Peyer's patch (tissue), 4 donors: Measurements from ENCODE around the gene ATG4B. TPM values are rescaled to one million over a fixed set of nuclear protein-coding genes. Genes with fewer than 3 reads are reported as not detected.

Source experiments
- DNase-seq, 3 donors: peaks; one replicate each; pipeline ENCODE4 v3.0.0-alpha.2; 2017 to 2019
- H3K27ac ChIP-seq, 4 donors: fragments of 200-600 bp; sonication (generic); one replicate each; pipeline ENCODE4 v1.5.1; 2016 to 2019
- H3K27me3 ChIP-seq, 2 donors: fragments of 200-600 bp; sonication (generic); one replicate each; pipeline ENCODE4 v1.5.1; 2019
- H3K36me3 ChIP-seq, 3 donors: fragments of 200-600 bp; sonication (generic); one replicate each; pipeline ENCODE4 v1.5.1; 2016 to 2019
- H3K4me1 ChIP-seq, 4 donors: fragments of 200-600 bp; sonication (generic); one replicate each; pipeline ENCODE4 v1.5.1; 2016 to 2019
- H3K4me3 ChIP-seq, 4 donors: fragments of 200-600 bp; sonication (generic); 1 replicate in 3 of 4; 2 replicates in 1 of 4; pipeline ENCODE4 v1.5.1; 2016 to 2019; ENCODE audit warnings: mild to moderate bottlenecking in 1 of 4
- H3K9me3 ChIP-seq, 4 donors: fragments of 200-600 bp; sonication (generic); one replicate each; pipeline ENCODE4 v1.5.1; 2016 to 2019; ENCODE audit warnings: mild to moderate bottlenecking in 1 of 4
- CTCF ChIP-seq, 6 experiments: fragments of 450-650 bp in 4 of 6; fragments of 200-600 bp in 2 of 6; sonication (generic) in 1 of 6; IDR thresholded peaks; one replicate each; pipeline ENCODE4 v1.5.1; 2017 to 2019; ENCODE audit warnings: antibody characterized with exemption in 6 of 6, mild to moderate bottlenecking in 3 of 6, moderate library complexity in 1 of 6
- POLR2A ChIP-seq, 2 donors: fragments of 450-650 bp; IDR thresholded peaks; one replicate each; pipeline ENCODE4 v1.5.1; 2017; ENCODE audit warnings: antibody characterized with exemption in 2 of 2, mild to moderate bottlenecking in 2 of 2, moderate library complexity in 2 of 2
- total RNA-seq, 4 donors: library from RNA; depleted of rRNA; stranded (reverse); fragments of >200 nt; gene quantifications; one replicate each; pipeline ENCODE4 v1.1.0, GENCODE V29; 2016

The ATG4B gene
- total RNA-seq, 4 donors from 2014 or later, result 133 to 272 (median 259) TPM

GRCh38 chr2:241603686-241604085 is 33.8 kb upstream of the ATG4B start:
- DNase-seq, result no peak
- TF ChIP-seq CTCF (IDR thresholded peaks at IDR 0.05), result no peak
- no peak for TF ChIP-seq POLR2A (IDR thresholded peaks at IDR 0.05)
- Histone ChIP-seq H3K9me3 (no peaks in the 10 kb centered on the region), H3K36me3 (peaks cover 0 to 85% (median 0%) of the 10 kb centered on the region in 3 donors), H3K4me3 (no peak overlapping the region), H3K27ac (no peak overlapping the region), H3K4me1 (no peaks in the 10 kb centered on the region), H3K27me3 (no peaks in the 10 kb centered on the region)

GRCh38 chr2:241606186-241606585 is 31.3 kb upstream of the ATG4B start:
- Histone ChIP-seq H3K4me1 (peaks cover 0 to 23% (median 8%) of the 10 kb centered on the region in 4 donors), H3K36me3 (peaks cover 0 to 60% (median 0%) of the 10 kb centered on the region in 3 donors), H3K9me3 (no peaks in the 10 kb centered on the region), H3K27ac (no peak overlapping the region), H3K27me3 (no peaks in the 10 kb centered on the region), H3K4me3 (no peak overlapping the region)
- DNase-seq, result no peak
- no peak for TF ChIP-seq POLR2A (IDR thresholded peaks at IDR 0.05)
- TF ChIP-seq CTCF (IDR thresholded peaks at IDR 0.05), result no peak

- Histone ChIP-seq H3K9me3 (no peaks in the 10 kb centered on the region), H3K4me1 (peaks cover 0 to 26% (median 8%) of the 10 kb centered on the region in 4 donors), H3K4me3 (no peak overlapping the region), H3K27me3 (no peaks in the 10 kb centered on the region), H3K27ac (no peak overlapping the region), H3K36me3 (peaks cover 0 to 49% (median 0%) of the 10 kb centered on the region in 3 donors)
- no peak for DNase-seq
- TF ChIP-seq POLR2A (IDR thresholded peaks at IDR 0.05) (no peak), CTCF (IDR thresholded peaks at IDR 0.05) (no peak)
Measured at GRCh38 chr2:241607162-241607885, 30.2 kb upstream of the ATG4B start.

- no peaks in the 10 kb centered on the region for H3K27me3 ChIP-seq
- no peak for DNase-seq
- peaks cover 0 to 33% (median 0%) of the 10 kb centered on the region in 3 donors for H3K36me3 ChIP-seq
- H3K27ac ChIP-seq, result no peak overlapping the region
- H3K4me1 ChIP-seq, result peaks cover 0 to 30% (median 8%) of the 10 kb centered on the region in 4 donors
- H3K9me3 ChIP-seq, result no peaks in the 10 kb centered on the region
- TF ChIP-seq CTCF (IDR thresholded peaks at IDR 0.05) (no peak), POLR2A (IDR thresholded peaks at IDR 0.05) (no peak)
- no peak overlapping the region for H3K4me3 ChIP-seq
Measured at GRCh38 chr2:241608881-241609280, 28.6 kb upstream of the ATG4B start.

- Histone ChIP-seq H3K9me3 (no peaks in the 10 kb centered on the region), H3K4me3 (peak overlapping the region; percentile 44 to 65 (median 59)), H3K36me3 (peaks cover 0 to 22% (median 0%) of the 10 kb centered on the region in 3 donors), H3K27me3 (no peaks in the 10 kb centered on the region), H3K27ac (peak overlapping the region; percentile 60 to 87 (median 69)), H3K4me1 (peaks cover 0 to 33% (median 8%) of the 10 kb centered on the region in 4 donors)
- peak; percentile 84 to 95 (median 94) for DNase-seq
- TF ChIP-seq POLR2A (IDR thresholded peaks at IDR 0.05), result peak; percentile 44 to 67
- peak; percentile 50 to 74 (median 67) for TF ChIP-seq CTCF (IDR thresholded peaks at IDR 0.05)
Measured at GRCh38 chr2:241609859-241610793, 27.4 kb upstream of the ATG4B start.
